ENCODE measurements around the gene TOP2B.

Gene TOP2B

GRCh38 chr3:25664812-25665314, at the start of gene TOP2B:
Gene TOP2B, minus strand, starts transcription at chr3:25664907. Its CDS starts 610 bp downstream, at chr3:25664297.
- peak; percentile 99 for DNase-seq (ENCODE audit: low spot score)

- no peak for DNase-seq (ENCODE audit: low spot score)
Observed at GRCh38 chr3:25713341-25713985, 48.8 kb upstream of the TOP2B start.

GRCh38 chr3:25711090-25711489, 46.4 kb upstream of the TOP2B start:
- DNase-seq (ENCODE audit: low spot score): no peak

GRCh38 chr3:25708036-25708435, 43.3 kb upstream of the TOP2B start:
- no peak for DNase-seq (ENCODE audit: low spot score)

- DNase-seq (ENCODE audit: low spot score): no peak
Observed at GRCh38 chr3:25707268-25707926, 42.7 kb upstream of the TOP2B start.

- no peak for DNase-seq (ENCODE audit: low spot score)
Observed at GRCh38 chr3:25706213-25706612, 41.5 kb upstream of the TOP2B start.

GRCh38 chr3:25697553-25697952, 32.8 kb upstream of the TOP2B start:
- no peak for DNase-seq (ENCODE audit: low spot score)

GRCh38 chr3:25695731-25696420, 31.2 kb upstream of the TOP2B start:
- no peak for DNase-seq (ENCODE audit: low spot score)

- no peak for DNase-seq (ENCODE audit: low spot score)
Observed at GRCh38 chr3:25693238-25693637, 28.5 kb upstream of the TOP2B start.

- DNase-seq (ENCODE audit: low spot score): no peak
Observed at GRCh38 chr3:25692341-25692740, 27.6 kb upstream of the TOP2B start.

- DNase-seq (ENCODE audit: low spot score): no peak
Observed at GRCh38 chr3:25690768-25691533, 26.2 kb upstream of the TOP2B start.

GRCh38 chr3:25689226-25689625, 24.5 kb upstream of the TOP2B start:
- DNase-seq (ENCODE audit: low spot score): no peak

GRCh38 chr3:25687742-25688141, 23.0 kb upstream of the TOP2B start:
- DNase-seq (ENCODE audit: low spot score): no peak

GRCh38 chr3:25686766-25687165, 22.1 kb upstream of the TOP2B start:
- no peak for DNase-seq (ENCODE audit: low spot score)

GRCh38 chr3:25683882-25684281, 19.2 kb upstream of the TOP2B start:
- DNase-seq (ENCODE audit: low spot score): no peak

GRCh38 chr3:25683410-25683809, 18.7 kb upstream of the TOP2B start:
- no peak for DNase-seq (ENCODE audit: low spot score)

- no peak for DNase-seq (ENCODE audit: low spot score)
Observed at GRCh38 chr3:25679642-25680302, 15.1 kb upstream of the TOP2B start.

- DNase-seq (ENCODE audit: low spot score): no peak
Observed at GRCh38 chr3:25679166-25679565, 14.5 kb upstream of the TOP2B start.

GRCh38 chr3:25678581-25678980, 13.9 kb upstream of the TOP2B start:
- DNase-seq (ENCODE audit: low spot score): no peak

GRCh38 chr3:25677121-25677520, 12.4 kb upstream of the TOP2B start:
- DNase-seq (ENCODE audit: low spot score): no peak

- no peak for DNase-seq (ENCODE audit: low spot score)
Observed at GRCh38 chr3:25674670-25675069, 10.0 kb upstream of the TOP2B start.

All from hepatic stellate cell (primary cell).